SIG-M5 treated with dmso at 0.1 percent for 504 hours (cell line): ENCODE measurements around the gene FRMD5.
A peak's percentile ranks its signal among the peaks of the same experiment; 100 is the strongest.

Experiments used
- DNase-seq: peaks from one replicate; lab custom pipeline; 2025; ENCODE audit not compliant: unreplicated experiment; lab: John Stamatoyannopoulos, UW

FRMD5 gene

GRCh38 chr15:43901495-43901894 lies 293.6 kb downstream of the FRMD5 start:
- no peak for DNase-seq

GRCh38 chr15:43900996-43901395 lies 294.1 kb downstream of the FRMD5 start:
- DNase-seq, result no peak

- no peak for DNase-seq
Measured at GRCh38 chr15:43899928-43900327, 295.1 kb downstream of the FRMD5 start.

GRCh38 chr15:43898891-43899290 lies 296.2 kb downstream of the FRMD5 start:
- no peak for DNase-seq

- DNase-seq, result no peak
Measured at GRCh38 chr15:43896543-43896942, 298.5 kb downstream of the FRMD5 start.

GRCh38 chr15:43895586-43895985 lies 299.5 kb downstream of the FRMD5 start:
- DNase-seq, result no peak

GRCh38 chr15:43893956-43894355 lies 301.1 kb downstream of the FRMD5 start:
- DNase-seq, result no peak

GRCh38 chr15:43889042-43889441 lies 306.0 kb downstream of the FRMD5 start:
- DNase-seq, result no peak

GRCh38 chr15:43887901-43888300 lies 307.2 kb downstream of the FRMD5 start:
- no peak for DNase-seq

GRCh38 chr15:43886558-43886957 lies 308.5 kb downstream of the FRMD5 start:
- no peak for DNase-seq

GRCh38 chr15:43883571-43883970 lies 311.5 kb downstream of the FRMD5 start:
- no peak for DNase-seq

- no peak for DNase-seq
Measured at GRCh38 chr15:43881944-43882343, 313.1 kb downstream of the FRMD5 start.

GRCh38 chr15:43881245-43881644 lies 313.8 kb downstream of the FRMD5 start:
- DNase-seq, result no peak

- no peak for DNase-seq
Measured at GRCh38 chr15:43880406-43881194, 314.5 kb downstream of the FRMD5 start.

GRCh38 chr15:43879386-43880355 lies 315.4 kb downstream of the FRMD5 start:
- no peak for DNase-seq

GRCh38 chr15:43878446-43878845 lies 316.6 kb downstream of the FRMD5 start:
- DNase-seq, result no peak

GRCh38 chr15:43877371-43877770 lies 317.7 kb downstream of the FRMD5 start:
- no peak for DNase-seq

GRCh38 chr15:43876872-43877271 lies 318.2 kb downstream of the FRMD5 start:
- DNase-seq, result no peak

GRCh38 chr15:43873651-43874050 lies 321.4 kb downstream of the FRMD5 start:
- DNase-seq, result no peak

- peak; percentile 51 for DNase-seq
Measured at GRCh38 chr15:43872416-43873020, 322.6 kb downstream of the FRMD5 start.

GRCh38 chr15:43871835-43872234 lies 323.2 kb downstream of the FRMD5 start:
- DNase-seq, result no peak

GRCh38 chr15:43868406-43868805 lies 326.7 kb downstream of the FRMD5 start:
- peak; percentile 4 for DNase-seq
